Eye (tissue), 1 donor: Measurements from ENCODE around the gene COX7A2L.
"Not testable (repeated sequence)": the region's sequence is repeated elsewhere in the genome, so short reads cannot be mapped to it uniquely, and the experiment has no call there.

ENCODE experiments used
- DNase-seq: peaks from one replicate; pipeline ENCODE4 v3.0.0-alpha.2; 2015

Gene COX7A2L

GRCh38 chr2:42360890-42361727 lies at the start of gene COX7A2L:
Gene COX7A2L (minus strand): TSS chr2:42361217. CDS start chr2:42361161, 56 bp downstream.
- DNase-seq, result peak; percentile 99

GRCh38 chr2:42408009-42408408 lies 47.0 kb upstream of the COX7A2L start:
- no peak for DNase-seq

- DNase-seq, result no peak
These were observed 46.5 kb upstream of the COX7A2L start for GRCh38 chr2:42407476-42407875.

GRCh38 chr2:42404676-42405075 lies 43.7 kb upstream of the COX7A2L start:
- DNase-seq, result no peak

- DNase-seq, result no peak
These were observed 40.8 kb upstream of the COX7A2L start for GRCh38 chr2:42401773-42402172.

- not testable (repeated sequence) for DNase-seq
These were observed 37.0 kb upstream of the COX7A2L start for GRCh38 chr2:42398052-42398451.

GRCh38 chr2:42393320-42393719 lies 32.3 kb upstream of the COX7A2L start:
- DNase-seq, result not testable (repeated sequence)

GRCh38 chr2:42392191-42392590 lies 31.2 kb upstream of the COX7A2L start:
- DNase-seq, result no peak

- no peak for DNase-seq
These were observed 29.5 kb upstream of the COX7A2L start for GRCh38 chr2:42390401-42390969.

GRCh38 chr2:42386682-42387081 lies 25.7 kb upstream of the COX7A2L start:
- no peak for DNase-seq

- DNase-seq, result peak; percentile 30
These were observed 24.2 kb upstream of the COX7A2L start for GRCh38 chr2:42385225-42385624.

GRCh38 chr2:42383855-42384530 lies 23.0 kb upstream of the COX7A2L start:
- no peak for DNase-seq

- no peak for DNase-seq
These were observed 21.1 kb upstream of the COX7A2L start for GRCh38 chr2:42382144-42382543.

GRCh38 chr2:42380026-42380425 lies 19.0 kb upstream of the COX7A2L start:
- DNase-seq, result not testable (repeated sequence)

- DNase-seq, result no peak
These were observed 17.4 kb upstream of the COX7A2L start for GRCh38 chr2:42378415-42378814.

GRCh38 chr2:42376758-42377157 lies 15.7 kb upstream of the COX7A2L start:
- DNase-seq, result no peak

GRCh38 chr2:42372474-42373200 lies 11.6 kb upstream of the COX7A2L start:
- DNase-seq, result no peak

- no peak for DNase-seq
These were observed 10.8 kb upstream of the COX7A2L start for GRCh38 chr2:42371611-42372473.

- DNase-seq, result no peak
These were observed 8.7 kb upstream of the COX7A2L start for GRCh38 chr2:42369532-42370229.

- DNase-seq, result no peak
These were observed 8.0 kb upstream of the COX7A2L start for GRCh38 chr2:42368817-42369531.

- DNase-seq, result no peak
These were observed 6.8 kb upstream of the COX7A2L start for GRCh38 chr2:42367835-42368234.
